GM19467 (cell line): ENCODE measurements around the gene BMP7.
"Not testable (repeated sequence)": the region's sequence is repeated elsewhere in the genome, so short reads cannot be mapped to it uniquely, and the experiment has no call there.

Experiments
- ATAC-seq: cut with Tn5 transposase; IDR thresholded peaks from one replicate; pipeline ENCODE4 v1.9.1; 2021; ENCODE audit warnings: mild to moderate bottlenecking, moderate library complexity; ENCODE audit not compliant: unreplicated experiment

BMP7 gene

DNA sequence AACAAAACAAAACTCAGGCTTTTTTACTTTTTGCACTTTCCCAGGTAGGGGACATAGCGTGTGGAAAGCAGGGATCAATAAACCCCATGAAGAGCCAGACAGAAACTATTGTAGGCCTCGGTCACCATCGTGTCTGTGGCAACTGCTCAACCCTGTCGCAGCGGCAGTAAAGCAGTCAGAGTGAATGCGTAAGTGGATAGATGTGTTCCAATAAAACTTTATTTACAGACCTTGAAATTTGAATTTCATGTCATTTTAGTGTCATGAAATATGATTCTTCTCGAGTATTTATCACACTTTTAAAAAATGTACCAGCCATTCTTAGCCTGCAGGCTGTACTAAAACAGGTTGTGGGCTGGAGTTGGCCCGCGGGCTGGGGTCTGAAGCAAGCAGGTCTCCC lies 14.5 kb downstream of the BMP7 start:
- no peak for ATAC-seq

DNA sequence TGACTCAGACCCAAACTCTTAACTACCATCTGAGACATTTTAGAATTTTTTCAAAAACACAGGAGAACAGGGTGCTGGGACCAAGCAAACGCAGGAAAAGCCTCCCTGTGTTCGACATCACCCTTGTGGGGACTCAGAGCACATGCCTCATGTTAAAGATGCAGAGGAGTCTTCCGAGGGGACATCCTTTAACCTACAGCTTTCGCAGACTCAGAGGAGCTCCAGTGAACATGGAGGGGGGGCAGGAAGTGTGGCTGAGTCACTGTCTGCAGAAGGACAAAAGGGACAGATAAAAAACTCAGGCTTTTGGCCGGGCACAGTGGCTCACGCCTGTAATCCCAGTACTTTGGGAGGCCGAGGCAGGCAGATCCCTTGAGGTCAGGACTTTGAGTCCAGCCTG lies 15.1 kb downstream of the BMP7 start:
- peak; percentile 15 for ATAC-seq

DNA sequence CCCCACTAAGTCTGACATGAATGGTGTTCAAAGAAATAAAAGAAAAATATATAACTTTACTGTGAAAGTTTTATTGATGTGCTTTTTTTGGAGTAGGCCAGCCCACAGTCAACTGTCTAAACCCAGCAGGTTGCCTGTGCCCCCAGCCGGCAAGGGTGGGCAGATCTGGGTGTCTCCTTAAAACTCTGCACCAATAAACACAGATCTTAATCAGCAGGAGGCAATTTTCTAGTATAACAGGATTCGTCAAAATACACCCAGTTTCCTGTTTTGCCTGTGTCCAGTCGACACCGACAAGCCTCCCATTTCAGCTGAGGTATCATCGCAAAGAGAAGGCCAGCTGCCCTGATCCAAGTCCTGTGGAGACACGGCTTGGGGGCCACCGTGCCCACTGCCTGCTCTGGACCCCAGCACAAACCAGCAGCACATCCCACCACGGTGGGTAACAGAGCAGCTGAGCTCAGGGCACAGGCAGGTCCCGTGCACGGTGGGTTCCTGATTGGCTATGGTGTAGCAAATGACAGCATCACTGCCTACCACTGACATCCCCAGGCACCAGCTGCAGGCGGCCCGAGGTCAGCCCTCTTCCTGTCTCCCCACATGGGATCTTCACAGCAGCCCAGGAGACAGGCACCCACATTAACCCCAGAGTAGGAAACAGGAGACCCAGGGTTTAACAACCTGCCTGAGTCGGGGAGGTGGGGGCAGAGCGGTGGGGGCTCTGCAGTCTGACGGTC lies 15.7 kb downstream of the BMP7 start:
- ATAC-seq = peak; percentile 64

DNA sequence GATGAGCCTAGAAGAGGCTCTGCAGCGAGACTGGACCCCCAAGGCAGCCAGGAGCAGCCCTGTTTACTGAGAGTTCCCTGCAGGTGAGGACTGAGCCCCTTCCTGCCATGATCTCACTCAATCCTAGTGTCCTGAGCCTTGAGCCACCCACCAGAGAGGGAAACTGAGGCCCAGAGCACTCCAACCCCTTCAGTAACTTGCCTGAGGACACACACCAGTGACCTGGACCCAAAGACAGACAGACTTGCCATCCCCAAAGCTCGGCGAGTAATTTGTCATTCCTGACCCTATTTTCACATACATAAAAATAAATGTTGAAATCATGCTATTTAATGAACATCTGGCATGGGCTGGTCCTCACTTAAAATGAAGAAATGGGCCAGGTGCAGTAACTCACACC lies 16.7 kb downstream of the BMP7 start:
- no peak for ATAC-seq

DNA sequence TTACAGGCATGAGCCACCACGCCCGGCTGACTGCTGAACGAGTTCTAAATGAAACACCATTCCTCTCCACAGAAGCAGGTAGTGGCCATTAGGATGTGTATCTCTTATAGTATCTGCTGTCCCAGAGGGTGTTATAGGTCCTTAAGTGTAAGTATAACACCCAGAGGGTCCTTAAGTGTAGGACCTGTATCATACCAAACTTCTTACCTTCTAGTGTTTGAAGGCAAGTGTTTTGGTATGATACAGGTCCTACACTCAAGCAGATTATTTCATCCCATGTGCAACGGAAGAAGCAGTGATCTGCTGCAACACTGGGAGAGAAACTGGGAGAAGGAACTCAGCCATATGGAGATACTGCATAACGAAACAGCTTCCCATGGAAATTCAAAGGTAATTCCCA lies 17.4 kb downstream of the BMP7 start:
- no peak for ATAC-seq

DNA sequence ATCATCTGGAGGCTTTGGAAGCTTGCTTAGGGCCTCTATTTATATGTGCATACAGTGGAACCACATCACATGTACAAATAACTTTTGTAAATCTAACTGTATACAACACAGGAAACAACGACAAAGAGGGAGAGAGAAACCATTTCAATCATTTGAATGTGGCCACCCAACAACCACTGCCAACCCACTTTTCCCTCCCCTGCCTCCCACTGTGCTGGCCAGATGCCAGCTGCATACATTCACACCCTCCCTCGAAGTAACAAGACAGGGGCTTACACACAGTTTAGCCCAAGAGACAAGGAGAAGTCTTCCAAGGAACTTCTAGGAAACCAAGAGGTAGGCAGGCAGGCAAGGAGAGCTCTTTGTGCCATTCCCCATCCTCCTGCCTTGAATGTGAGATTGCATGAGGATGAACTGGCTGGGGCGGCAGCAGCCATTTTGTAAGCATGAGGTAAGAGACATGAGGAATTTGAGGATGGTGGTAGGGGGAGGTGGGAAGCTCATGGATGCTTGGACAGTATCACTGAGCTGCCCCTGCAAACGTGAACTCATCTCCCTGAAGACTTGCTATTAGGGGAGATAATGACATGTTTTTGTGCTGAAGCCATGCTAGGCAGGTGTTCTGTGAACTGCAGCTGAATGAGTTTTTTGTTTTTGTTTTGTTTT lies 18.2 kb downstream of the BMP7 start:
- ATAC-seq = no peak

DNA sequence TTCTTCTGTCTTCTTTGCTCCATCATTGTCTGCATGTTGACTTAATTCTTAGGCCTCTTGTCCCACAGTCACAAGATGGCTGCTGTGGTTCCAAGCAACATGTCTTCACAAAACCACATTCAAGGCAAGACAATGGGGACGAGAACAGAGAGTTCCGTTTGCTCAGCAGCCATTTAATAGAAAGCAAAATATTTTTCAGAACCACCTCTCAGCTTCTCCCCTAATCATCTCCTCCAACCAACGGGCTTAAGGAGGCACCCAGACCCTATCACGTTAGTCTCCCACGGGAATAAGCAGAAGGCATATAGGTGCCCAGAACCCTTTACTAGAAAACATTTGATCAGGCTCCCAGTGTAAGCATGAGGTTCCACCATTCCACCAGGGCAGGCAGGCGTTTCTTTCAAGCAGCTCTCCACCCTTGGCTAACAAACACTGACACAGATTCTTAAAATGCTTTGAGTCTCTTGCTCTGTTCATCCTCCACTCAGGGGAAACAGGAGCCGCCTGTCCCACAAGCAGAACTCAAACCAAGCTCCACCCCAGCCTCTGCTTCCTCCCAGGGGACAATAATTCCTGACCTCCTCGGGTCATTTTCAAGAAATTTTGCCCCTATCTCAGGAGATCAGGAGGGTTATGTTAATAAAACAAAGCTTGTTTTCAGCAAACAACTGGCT lies 19.0 kb downstream of the BMP7 start:
- ATAC-seq = no peak

DNA sequence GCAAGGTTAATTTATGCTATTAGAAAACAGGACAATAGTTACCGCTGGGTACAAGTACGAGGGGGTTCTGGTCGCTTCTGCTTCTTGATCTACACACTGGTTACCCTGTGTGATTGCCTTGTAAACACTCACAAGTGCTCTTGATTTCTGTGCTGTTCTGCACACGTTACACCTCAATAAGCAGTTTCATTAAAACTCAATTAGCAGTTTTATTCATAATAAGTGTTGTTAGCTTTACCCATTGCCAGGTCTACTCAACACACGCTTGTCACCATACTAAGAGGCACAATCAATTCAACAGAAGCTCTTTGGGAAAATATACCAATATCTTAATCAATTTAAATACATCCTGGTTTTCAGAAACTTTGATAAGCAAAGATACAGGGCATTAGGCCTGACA lies 20.4 kb downstream of the BMP7 start:
- ATAC-seq = no peak

DNA sequence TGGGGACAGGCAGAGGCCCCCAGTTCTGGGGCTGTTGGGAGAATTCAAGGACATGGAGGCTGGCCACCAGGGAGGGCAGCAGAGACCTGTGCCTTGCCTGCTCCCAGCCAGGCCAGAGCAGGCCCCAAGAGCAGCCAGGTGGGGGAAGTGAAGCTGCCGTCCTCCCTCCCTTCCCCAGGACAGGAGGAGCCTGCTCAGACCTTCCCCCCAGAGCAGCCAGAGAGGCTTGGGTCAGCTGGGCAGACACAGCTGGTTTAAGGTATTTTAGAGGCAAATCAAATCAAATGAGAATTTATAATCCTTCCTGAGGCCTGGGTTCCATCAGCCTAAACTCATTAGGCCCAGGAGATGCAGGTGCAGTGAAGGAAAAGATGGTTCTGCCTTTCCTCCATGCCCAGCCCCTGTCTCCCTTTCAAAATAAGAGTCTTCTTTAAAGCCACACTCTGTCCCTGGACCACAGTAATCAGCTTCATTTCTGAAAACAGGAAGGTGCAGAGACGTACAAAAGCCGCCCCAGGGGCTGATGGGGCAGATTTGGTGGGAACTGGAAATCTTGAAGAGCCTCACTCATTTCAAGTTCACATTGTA lies 21.7 kb downstream of the BMP7 start:
- ATAC-seq = no peak

DNA sequence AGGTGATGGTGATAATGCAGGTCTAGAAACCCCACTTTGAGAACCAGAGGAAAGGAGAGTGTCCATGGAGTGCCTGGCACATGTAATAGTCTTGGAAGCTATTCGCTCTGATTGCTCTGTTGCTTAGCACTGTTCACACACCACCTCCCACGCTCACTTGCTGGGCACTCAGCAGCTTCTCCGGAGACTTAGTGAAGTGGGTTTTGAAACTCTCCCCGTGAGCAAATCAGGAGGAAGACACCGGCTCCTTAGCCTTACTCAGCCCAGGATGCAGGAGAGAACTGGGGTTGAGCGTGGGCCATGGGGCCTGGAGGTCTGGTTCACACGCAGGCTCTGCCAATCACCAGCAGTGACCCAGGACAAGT lies 22.2 kb downstream of the BMP7 start:
- no peak for ATAC-seq

DNA sequence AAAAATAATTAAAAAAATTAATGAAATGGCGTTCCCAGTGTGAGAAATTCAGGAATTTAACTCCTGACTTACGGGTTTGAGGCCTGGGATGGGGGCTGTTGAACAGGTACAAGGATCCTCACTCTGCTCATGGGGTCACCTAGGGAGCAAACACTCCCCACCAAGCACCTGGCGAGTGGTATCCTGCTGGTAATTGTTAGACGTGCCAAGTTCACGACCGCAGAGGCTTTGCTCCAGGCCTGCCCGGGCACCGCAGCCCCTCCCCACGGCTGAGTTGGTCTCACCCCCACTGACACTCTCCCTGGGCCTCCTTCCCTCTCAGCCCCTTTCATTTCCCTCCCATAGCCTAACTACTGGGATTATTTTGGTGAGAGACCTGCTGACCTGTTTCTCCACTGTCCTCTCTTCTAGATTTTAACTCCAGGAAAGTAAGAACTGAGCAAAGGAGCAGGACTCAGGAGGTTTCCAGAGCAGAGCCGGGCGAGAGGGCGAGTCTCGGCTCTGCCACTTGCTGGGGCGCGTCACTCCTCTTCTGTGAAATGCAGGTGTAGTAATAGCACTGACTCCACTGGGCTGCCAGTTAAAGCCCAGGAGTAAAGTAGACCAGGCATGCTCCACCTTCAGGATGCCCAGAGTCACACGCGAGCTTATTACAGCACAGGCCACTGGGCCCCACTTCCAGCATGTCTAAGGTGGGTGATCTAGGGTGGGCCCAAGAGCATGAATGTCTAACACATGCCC lies 22.8 kb downstream of the BMP7 start:
- ATAC-seq = no peak

DNA sequence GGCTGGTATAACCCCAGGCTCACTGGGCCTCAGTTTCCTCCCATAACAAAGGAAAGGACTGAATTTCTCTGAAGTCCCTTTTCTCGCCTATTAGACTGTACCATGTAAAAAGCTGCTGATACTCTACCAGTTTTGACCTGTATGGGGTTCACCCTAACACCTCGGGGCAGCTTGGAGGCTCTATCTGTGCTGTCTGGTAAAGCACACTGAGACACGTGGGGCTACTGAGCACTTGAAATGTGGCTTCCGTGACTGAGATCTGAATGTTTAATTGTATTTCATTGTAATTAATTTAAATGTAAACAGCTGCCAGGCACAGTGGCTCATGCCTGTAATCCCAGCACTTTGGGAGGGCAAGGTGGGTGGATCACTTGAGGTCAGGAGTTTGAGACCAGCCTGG lies 24.0 kb downstream of the BMP7 start:
- no peak for ATAC-seq

DNA sequence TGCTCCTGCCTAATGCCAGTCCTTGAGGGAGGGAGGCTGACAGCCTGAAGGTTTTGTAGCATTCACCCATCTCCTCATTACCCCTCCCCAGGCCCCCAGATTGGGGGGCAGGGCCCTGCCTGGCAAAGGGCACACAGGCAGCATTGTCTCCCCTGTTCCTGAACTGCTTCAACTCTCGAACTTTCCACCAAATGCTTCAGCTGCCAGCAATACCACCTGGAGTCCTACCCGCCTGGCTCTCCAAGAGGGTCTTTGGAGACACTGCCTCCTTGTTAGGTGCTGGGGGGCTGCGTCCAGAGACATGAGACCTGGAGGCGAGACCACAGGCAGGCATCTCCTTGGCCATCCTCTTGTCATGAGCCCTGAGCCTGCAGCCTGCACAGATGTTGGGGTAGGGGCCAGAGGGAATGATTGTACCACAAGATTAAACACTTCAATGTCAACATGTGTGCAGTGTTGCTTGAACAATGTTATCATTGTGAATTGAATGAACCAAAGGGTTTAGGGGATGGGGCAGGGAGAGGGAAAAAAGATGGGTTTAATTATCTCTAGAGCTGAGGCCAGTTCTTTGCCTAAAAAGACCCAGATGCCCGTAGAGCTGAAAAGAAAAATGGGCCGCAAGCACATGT lies 25.0 kb downstream of the BMP7 start:
- no peak for ATAC-seq

DNA sequence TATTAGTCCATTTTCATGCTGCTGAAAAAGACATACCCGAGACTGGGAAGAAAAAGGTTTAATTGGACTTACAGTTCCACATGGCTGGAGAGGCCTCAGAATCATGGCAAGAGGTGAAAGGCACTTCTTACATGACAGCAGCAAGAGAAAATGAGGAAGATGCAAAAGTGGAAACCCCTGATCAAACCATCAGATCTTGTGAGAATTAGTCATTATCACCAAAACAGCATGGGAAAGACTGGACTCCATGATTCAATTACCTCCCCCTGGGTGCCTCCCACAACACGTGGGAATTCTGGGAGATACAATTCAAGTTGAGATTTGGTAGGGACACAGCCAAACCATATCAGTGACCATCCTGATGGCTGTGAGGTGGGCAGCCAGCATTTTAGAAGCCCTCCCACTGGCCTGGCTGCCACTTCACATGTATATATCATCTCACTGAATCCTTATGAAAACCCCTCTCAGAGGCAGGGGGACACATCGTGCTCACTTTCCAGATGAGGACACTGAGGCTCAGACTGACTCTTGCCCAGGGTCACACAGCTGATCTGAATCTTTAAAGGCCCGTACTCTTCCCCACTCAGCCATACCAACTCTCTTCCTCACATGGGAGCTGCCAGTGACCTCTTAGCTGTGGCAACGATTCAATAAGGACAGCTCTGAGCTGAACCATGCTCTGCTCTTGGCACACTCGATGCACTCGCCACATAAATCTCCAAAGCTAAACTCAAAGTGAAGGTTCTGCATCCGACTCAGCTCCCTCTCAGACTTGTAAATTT lies 25.7 kb downstream of the BMP7 start:
- ATAC-seq = no peak

DNA sequence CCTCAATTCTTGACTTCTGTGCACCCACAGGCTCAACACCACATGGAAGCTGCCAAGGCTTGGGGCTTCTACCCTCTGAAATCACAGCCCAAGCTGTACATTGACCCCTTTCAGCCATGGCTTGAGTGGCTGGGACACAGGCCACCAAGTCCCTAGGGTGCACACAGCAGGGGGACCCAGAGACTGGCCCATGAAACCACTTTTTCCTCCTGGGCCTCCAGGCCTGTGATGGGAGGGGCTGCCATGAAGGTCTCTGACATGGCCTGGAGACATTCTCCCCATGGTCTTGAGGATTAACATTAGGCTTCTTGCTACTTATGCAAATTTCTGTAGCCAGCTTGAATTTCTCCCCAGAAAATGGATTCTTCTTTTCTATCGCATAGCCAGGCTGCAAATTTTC lies 26.7 kb downstream of the BMP7 start:
- not testable (repeated sequence) for ATAC-seq

DNA sequence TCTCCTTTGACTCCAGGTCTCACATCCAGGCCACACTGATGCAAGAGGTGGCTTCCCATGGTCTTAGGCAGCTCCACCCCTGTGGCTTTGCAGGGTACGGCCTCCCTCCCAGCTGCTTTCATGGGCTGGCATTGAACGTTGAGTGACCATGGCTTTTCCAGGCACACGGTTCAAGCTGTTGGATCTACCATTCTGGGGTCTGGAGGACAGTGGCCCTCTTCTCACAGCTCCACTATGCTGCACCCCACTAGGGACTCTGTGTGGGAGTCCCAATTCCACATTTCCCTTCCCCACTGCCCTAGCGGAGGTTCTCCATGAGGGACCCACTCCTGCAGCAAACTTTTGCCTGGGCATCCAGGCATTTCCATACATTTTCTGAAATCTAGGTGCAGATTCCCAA lies 27.1 kb downstream of the BMP7 start:
- not testable (repeated sequence) for ATAC-seq

DNA sequence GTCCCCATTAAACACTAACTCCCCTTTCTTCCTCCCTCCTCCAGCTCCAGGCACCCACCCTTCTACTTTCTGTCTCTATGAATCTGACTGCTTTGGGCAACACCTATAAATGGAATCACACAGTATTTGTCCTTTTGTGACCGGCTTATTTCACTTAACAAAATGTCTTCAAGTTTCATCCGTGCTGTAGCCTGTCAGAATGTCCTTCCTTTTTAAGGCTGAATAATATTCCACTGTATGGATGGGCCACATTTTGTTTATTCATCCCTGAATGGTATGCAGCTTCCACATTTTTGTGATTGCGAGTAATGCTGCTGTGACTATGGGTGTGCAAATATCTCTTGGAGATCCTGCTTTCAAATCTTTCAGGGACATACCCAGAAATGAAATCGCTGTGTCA lies 28.4 kb downstream of the BMP7 start:
- no peak for ATAC-seq

DNA sequence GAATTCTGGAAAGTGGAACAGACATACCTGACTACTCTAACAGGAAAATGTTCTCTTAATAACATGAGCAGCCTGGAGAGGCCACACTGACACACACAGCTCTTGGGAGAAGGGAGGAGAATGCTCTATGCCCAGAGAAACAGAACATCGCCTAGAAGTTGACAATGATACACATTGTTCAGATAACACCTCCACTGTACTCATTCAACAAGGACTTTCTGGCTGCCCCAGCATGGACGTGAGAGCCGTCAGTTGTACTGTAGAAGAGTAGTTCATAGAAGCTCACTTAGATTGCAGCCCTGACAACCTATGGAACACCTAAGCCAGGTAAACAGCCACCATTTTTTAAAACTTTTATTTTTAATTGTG lies 28.9 kb downstream of the BMP7 start:
- no peak for ATAC-seq

DNA sequence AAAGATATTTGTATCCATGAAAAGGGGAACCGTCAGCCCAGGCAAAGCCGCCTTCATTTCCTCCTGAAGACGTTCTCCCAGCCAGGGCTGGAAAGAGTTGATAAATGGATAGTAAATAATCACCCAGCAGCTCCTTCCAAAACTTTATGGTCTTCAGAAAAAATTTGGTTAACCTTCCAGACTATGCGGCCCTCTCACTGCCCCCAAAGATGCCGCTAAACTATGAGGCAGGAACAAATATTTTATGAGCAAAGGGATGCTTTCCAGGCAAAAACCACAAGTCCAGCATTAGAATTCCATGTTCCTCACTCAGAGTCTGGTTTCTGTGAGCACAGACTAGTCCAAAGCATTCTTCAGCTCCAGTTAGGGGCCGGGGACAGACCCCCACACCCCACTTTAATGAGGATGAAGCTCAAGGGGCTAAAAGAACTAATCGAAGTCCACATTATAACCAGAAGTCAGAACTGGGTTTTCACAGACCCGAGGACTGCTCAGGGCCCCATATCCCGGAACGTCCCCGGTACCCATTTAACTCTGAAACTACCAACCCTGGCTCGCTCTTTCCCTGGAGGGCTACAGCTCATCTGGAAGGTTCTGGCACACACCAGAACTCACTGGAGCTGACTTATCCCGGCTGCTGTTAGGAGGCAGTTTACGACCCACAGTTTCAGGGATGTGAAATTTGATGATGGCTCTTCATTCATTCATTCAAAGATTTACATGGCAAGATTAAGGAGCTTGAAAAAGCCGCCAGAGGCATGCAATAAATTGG lies 29.4 kb downstream of the BMP7 start:
- ATAC-seq = no peak
